Liver (tissue), 9 donors: ENCODE data around the gene PPP2R5A. TPM values are rescaled to one million over a fixed set of nuclear protein-coding genes. Genes with fewer than 3 reads are reported as not detected.
A peak's percentile ranks its signal among the peaks of the same experiment; 100 is the strongest.

ENCODE experiments used
- DNase-seq: peaks from one replicate; pipeline ENCODE4 v3.0.0-alpha.2; 2017; ENCODE audit warnings: low spot score
- H3K27ac ChIP-seq, 2 donors: one replicate each; pipeline ENCODE4 v1.7.0; 2013; ENCODE audit warnings: inconsistent platforms in 2 of 2, low read length in 2 of 2, control low read depth in 1 of 2, low read depth in 1 of 2, mild to moderate bottlenecking in 1 of 2
- H3K27me3 ChIP-seq, 4 donors: one replicate each; pipeline versions ENCODE4 v1.6.1 to v1.7.0; 2013; ENCODE audit warnings: low read length in 3 of 4, inconsistent platforms in 1 of 4, mild to moderate bottlenecking in 1 of 4, moderate library complexity in 1 of 4; ENCODE audit not compliant: control insufficient read depth in 4 of 4, insufficient read depth in 4 of 4
- H3K36me3 ChIP-seq, 4 donors: one replicate each; pipeline versions ENCODE4 v1.6.1 to v1.7.0; 2013; ENCODE audit warnings: low read length in 3 of 4, mild to moderate bottlenecking in 3 of 4, low read depth in 1 of 4, moderate library complexity in 1 of 4; ENCODE audit not compliant: control insufficient read depth in 4 of 4, insufficient read depth in 3 of 4
- H3K4me1 ChIP-seq, 4 donors: one replicate each; pipeline versions ENCODE4 v1.6.1 to v1.7.0; 2013; ENCODE audit warnings: low read length in 3 of 4, mild to moderate bottlenecking in 3 of 4, moderate library complexity in 1 of 4; ENCODE audit not compliant: control insufficient read depth in 4 of 4, insufficient read depth in 4 of 4
- H3K4me3 ChIP-seq, 3 donors: one replicate each; pipeline versions ENCODE4 v1.6.1 to v1.7.0; 2013; ENCODE audit warnings: low read length in 3 of 3, control low read depth in 1 of 3, low read depth in 1 of 3, mild to moderate bottlenecking in 1 of 3
- H3K9ac ChIP-seq, 2 donors: one replicate each; pipeline ENCODE4 v1.7.0; 2013; ENCODE audit warnings: low read length in 2 of 2, mild to moderate bottlenecking in 2 of 2, moderate library complexity in 2 of 2, control low read depth in 1 of 2, low read depth in 1 of 2
- H3K9me3 ChIP-seq, 4 donors: one replicate each; pipeline versions ENCODE4 v1.6.1 to v1.7.0; 2013; ENCODE audit warnings: low read length in 3 of 4; ENCODE audit not compliant: control insufficient read depth in 4 of 4
- ATF3 ChIP-seq: IDR thresholded peaks from 2 replicates; pipeline ENCODE4 v1.6.1; 2016; ENCODE audit warnings: antibody characterized with exemption
- CTCF ChIP-seq: fragments of 150-350 bp; IDR thresholded peaks from 2 replicates; pipeline ENCODE4 v1.5.1; 2017; ENCODE audit warnings: improper control_type of control experiment, low read depth, low read length; ENCODE audit not compliant: missing input control
- EGR1 ChIP-seq, 2 donors: IDR thresholded peaks; 2 replicates each; pipeline ENCODE4 v1.6.1; 2016 to 2018; ENCODE audit warnings: antibody characterized with exemption in 2 of 2, low read depth in 2 of 2
- FOXA1 ChIP-seq: IDR thresholded peaks from 2 replicates; pipeline ENCODE4 v1.6.1; 2016; ENCODE audit warnings: antibody characterized with exemption
- FOXA2 ChIP-seq: IDR thresholded peaks from 2 replicates; pipeline ENCODE4 v1.6.1; 2016; ENCODE audit warnings: antibody characterized with exemption
- GABPA ChIP-seq, 2 donors: IDR thresholded peaks in 1 of 2; conservative IDR thresholded peaks in 1 of 2; 2 replicates each; pipeline ENCODE4 v1.6.1; 2016; ENCODE audit warnings: antibody characterized with exemption in 2 of 2, mild to moderate bottlenecking in 1 of 2, moderate library complexity in 1 of 2
- HNF4A ChIP-seq, 2 donors: conservative IDR thresholded peaks; 2 replicates each; pipeline ENCODE4 v1.6.1; 2016; ENCODE audit warnings: antibody characterized with exemption in 2 of 2, mild to moderate bottlenecking in 2 of 2
- HNF4G ChIP-seq: IDR thresholded peaks from 2 replicates; pipeline ENCODE4 v1.6.1; 2016; ENCODE audit warnings: antibody characterized with exemption
- JUND ChIP-seq, 2 donors: IDR thresholded peaks; 2 replicates each; pipeline ENCODE4 v1.6.1; 2016; ENCODE audit warnings: antibody characterized with exemption in 2 of 2
- MAX ChIP-seq: IDR thresholded peaks from 2 replicates; pipeline ENCODE4 v1.6.1; 2016; ENCODE audit warnings: antibody characterized with exemption
- NR2F2 ChIP-seq: IDR thresholded peaks from 2 replicates; pipeline ENCODE4 v1.6.1; 2016; ENCODE audit warnings: antibody characterized with exemption
- RAD21 ChIP-seq, 2 donors: IDR thresholded peaks; 2 replicates each; pipeline ENCODE4 v1.6.1; 2016; ENCODE audit warnings: antibody characterized with exemption in 2 of 2, mild to moderate bottlenecking in 2 of 2
- REST ChIP-seq: IDR thresholded peaks from 2 replicates; pipeline ENCODE4 v1.6.1; 2016; ENCODE audit warnings: antibody characterized with exemption, mild to moderate bottlenecking
- RXRA ChIP-seq, 2 donors: IDR thresholded peaks; 2 replicates each; pipeline ENCODE4 v1.6.1; 2017 to 2018; ENCODE audit warnings: antibody characterized with exemption in 2 of 2, mild to moderate bottlenecking in 1 of 2
- SP1 ChIP-seq: IDR thresholded peaks from 2 replicates; pipeline ENCODE4 v1.6.1; 2018; ENCODE audit warnings: antibody characterized with exemption, mild to moderate bottlenecking
- TAF1 ChIP-seq: conservative IDR thresholded peaks from 2 replicates; pipeline ENCODE4 v1.6.1; 2016; ENCODE audit warnings: antibody characterized with exemption, mild to moderate bottlenecking
- YY1 ChIP-seq: IDR thresholded peaks from 2 replicates; pipeline ENCODE4 v1.6.1; 2016; ENCODE audit warnings: antibody characterized with exemption, mild to moderate bottlenecking
- WGBS: extraction: QIAGEN DNeasy Blood & Tissue Kit; methylation state at CpG from one replicate; pipeline ENCODE4 v1.1.7; 2013; 5-methylcytosine and 5-hydroxymethylcytosine counted together
- polyA plus RNA-seq, 2 donors: library from polyadenylated mRNA; stranded (reverse) in 1 of 2; unstranded in 1 of 2; fragments of 200-250 nt in 1 of 2; fragments of >200 nt in 1 of 2; fragmentation: Nextera tagmentation in 1 of 2; extraction: Ambion mirVana in 1 of 2; gene quantifications; one replicate each; pipeline versions ENCODE4 v1.2.1 to v1.2.3, GENCODE V29; 2013 to 2015
- total RNA-seq, 2 donors: library from RNA; depleted of rRNA; stranded (reverse); fragments of >200 nt; gene quantifications; one replicate each; pipeline ENCODE4 v1.2.3, GENCODE V29; 2014
- TF ChIP-seq, protein P1 (sequence below): IDR thresholded peaks from 2 replicates; pipeline ENCODE4 v1.6.1; 2016; ENCODE audit warnings: antibody characterized with exemption
- donor health status: healthy.
- donor health status: healthy.
- donor health status: healthy.
- donor health status: healthy.
- donor health status: healthy.

The PPP2R5A gene
- total and polyA plus RNA-seq, 4 donors = 22.9 to 40.7 (median 28.5) TPM

DNA sequence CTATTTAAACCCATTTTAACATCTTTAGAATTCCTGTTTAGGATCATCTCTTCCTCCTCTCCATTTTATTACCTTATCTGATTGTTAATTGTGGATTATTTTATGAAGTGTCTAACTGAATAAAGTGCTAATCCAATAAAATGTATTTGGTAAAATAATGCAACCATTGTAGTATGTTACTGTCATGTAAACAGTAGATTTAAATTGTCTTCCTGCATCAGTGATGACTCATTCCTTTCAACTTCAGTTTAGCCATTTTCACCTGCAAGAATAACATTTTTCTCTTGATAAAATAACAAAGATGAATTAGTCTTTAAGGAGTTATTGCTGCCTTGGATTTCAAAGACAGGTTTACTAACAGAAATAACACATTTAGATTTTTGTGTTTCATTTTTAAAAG is 5.4 kb downstream of the PPP2R5A start:
- DNase-seq = no peak
- Histone ChIP-seq H3K27me3 (no peaks in the 10 kb centered on the region), H3K27ac (peak overlapping the region in 1 of 2 donors; percentile 51), H3K9me3 (no peaks in the 10 kb centered on the region), H3K4me3 (no peak overlapping the region), H3K9ac (no peak overlapping the region), H3K36me3 (no peaks in the 10 kb centered on the region), H3K4me1 (peaks cover 10 to 60% (median 47%) of the 10 kb centered on the region in 4 donors)
- peak in 1 of 2 donors; percentile 41 for TF ChIP-seq JUND (IDR thresholded peaks at IDR 0.05)
- TF ChIP-seq, protein P1, sequence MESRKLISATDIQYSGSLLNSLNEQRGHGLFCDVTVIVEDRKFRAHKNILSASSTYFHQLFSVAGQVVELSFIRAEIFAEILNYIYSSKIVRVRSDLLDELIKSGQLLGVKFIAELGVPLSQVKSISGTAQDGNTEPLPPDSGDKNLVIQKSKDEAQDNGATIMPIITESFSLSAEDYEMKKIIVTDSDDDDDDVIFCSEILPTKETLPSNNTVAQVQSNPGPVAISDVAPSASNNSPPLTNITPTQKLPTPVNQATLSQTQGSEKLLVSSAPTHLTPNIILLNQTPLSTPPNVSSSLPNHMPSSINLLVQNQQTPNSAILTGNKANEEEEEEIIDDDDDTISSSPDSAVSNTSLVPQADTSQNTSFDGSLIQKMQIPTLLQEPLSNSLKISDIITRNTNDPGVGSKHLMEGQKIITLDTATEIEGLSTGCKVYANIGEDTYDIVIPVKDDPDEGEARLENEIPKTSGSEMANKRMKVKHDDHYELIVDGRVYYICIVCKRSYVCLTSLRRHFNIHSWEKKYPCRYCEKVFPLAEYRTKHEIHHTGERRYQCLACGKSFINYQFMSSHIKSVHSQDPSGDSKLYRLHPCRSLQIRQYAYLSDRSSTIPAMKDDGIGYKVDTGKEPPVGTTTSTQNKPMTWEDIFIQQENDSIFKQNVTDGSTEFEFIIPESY = no peak

GRCh38 chr1:212291505-212292134 is 6.4 kb downstream of the PPP2R5A start:
- peak overlapping the region in 1 of 2 donors; percentile 51 for H3K27ac ChIP-seq
- WGBS = 33% methylated on average over 6 of the region's 6 CpGs

More at GRCh38 chr1:212291505-212292134, 6.4 kb downstream of the PPP2R5A start:
- Histone ChIP-seq H3K4me1 (peaks cover 10 to 60% (median 47%) of the 10 kb centered on the region in 4 donors), H3K9ac (no peak overlapping the region), H3K9me3 (no peaks in the 10 kb centered on the region), H3K27me3 (no peaks in the 10 kb centered on the region), H3K4me3 (no peak overlapping the region), H3K36me3 (no peaks in the 10 kb centered on the region)
- DNase-seq = no peak
- TF ChIP-seq MAX (no peak), JUND (IDR thresholded peaks at IDR 0.05) (no peak), EGR1 (IDR thresholded peaks at IDR 0.05; ENCODE audit: low read depth in 2 of 2) (no peak), GABPA (IDR thresholded peaks at IDR 0.05 in 1 of 2, conservative IDR thresholded peaks at IDR 0.05 in 1 of 2) (no peak), HNF4A (conservative IDR thresholded peaks at IDR 0.05) (no peak), FOXA2 (peak; percentile 88), CTCF (peak; percentile 67), SP1 (peak; percentile 21), REST (no peak), YY1 (peak; percentile 51), ATF3 (no peak), RAD21 (IDR thresholded peaks at IDR 0.05) (peak; percentile 87 to 91), FOXA1 (peak; percentile 59), TAF1 (no peak), NR2F2 (no peak), HNF4G (no peak), RXRA (IDR thresholded peaks at IDR 0.05) (peak; percentile 65 to 68)
- TF ChIP-seq, protein P1 = no peak
